ENCODE results near the gene RAB13.
"Not testable (repeated sequence)": the region's sequence is repeated elsewhere in the genome, so short reads cannot be mapped to it uniquely, and the experiment has no call there.

Gene RAB13

DNA sequence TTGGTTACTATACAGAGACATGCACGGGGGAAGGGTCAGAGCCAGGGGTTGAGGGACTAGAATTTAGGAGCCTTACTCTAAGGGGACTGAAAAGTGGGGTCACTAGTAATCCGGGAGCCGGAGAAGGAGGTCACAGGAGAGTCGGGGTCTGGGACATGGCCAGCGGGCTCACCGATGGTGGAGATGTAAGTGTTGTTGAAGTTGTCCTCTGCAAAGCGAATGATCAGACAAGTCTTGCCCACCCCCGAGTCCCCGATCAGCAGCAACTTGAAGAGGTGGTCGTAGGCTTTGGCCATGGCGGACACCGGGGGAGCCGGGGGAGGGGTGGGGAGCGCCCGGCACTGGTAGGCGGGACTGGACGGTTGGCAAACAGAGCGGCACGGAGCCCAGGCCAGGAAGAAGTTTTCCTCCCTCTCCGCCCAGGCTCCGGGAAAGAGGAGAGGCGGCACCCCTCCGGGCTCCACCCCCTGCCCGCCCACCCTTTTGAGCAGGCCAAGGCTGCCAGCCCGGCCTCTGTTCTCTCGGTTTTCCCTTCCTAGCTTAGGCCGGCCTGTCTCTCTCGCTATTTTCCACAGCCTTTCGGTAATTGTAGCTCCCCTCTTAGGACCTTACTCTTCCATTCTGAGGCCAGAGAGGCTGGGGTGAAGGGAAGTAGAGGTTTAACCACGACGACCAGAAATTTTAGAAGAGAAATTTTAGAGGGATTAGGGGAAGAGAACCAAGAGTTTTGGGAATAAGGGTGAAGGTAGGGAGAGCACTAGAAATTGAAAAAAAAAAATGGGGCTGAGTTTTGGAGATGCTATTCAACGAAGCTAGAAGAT lies at the start of gene RAB13:
Gene RAB13 (minus strand): TSS at position 399 of the 821 bp plus-strand sequence. CDS start 103 bp downstream, at position 296.
- peak; percentile 83 for DNase-seq (ENCODE audit: low read depth)

DNA sequence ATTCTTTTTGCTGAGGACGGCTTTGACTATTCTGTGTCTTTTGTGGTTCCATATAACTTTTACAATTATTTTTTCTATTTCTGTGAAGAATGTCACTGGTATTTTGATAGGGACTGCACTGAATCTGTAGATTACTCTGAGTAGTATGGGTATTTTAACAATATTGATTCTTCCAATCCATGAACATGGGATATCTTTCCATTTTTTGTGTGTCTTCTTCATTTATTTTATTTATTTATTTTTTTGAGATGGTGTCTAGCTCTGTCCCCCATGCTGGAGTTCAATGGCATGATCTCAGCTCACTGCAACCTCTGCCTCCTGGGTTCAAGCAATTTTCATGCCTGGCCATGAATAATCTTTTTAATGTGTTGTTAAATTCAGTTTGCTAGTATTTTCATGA lies 47.6 kb upstream of the RAB13 start:
- DNase-seq (ENCODE audit: low read depth) = not testable (repeated sequence)

DNA sequence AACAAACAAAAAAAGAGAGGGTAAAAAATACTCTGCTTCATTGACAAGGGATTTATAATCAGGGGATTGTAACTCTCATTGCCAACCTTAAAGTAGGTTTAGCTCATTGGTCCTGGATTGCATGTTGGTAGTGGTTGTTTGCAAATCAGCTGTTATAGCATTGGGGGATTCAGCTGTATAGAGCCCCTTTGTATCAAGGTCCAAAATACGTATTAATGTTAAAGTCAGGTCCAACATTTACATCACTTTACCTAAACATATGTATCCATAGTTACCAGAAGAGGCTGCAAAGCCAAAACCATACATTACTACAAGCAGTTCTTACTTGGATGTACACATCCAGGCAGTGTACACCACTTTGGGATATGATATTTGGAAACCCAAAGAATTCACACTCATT lies 33.8 kb upstream of the RAB13 start:
- no peak for DNase-seq (ENCODE audit: low read depth)

DNA sequence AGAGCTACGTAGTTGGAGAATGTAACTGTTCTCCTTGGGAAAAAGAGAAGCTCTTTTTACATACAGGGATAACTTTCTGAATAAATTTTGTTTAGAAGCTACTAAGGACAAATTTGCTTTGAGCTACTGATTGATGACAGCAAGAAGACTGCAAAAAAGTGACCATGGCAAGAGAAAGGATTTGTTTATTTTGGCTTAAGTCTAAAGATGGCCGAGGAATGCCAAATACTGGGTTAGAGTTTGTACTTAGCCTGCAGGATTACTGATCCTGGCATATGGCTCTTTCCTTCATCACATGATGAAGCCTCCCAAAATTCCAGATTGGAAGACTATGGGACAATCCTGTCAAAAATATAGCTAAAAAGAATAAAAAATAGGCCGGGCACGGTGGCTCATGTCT lies 33.1 kb upstream of the RAB13 start:
- DNase-seq (ENCODE audit: low read depth) = no peak

DNA sequence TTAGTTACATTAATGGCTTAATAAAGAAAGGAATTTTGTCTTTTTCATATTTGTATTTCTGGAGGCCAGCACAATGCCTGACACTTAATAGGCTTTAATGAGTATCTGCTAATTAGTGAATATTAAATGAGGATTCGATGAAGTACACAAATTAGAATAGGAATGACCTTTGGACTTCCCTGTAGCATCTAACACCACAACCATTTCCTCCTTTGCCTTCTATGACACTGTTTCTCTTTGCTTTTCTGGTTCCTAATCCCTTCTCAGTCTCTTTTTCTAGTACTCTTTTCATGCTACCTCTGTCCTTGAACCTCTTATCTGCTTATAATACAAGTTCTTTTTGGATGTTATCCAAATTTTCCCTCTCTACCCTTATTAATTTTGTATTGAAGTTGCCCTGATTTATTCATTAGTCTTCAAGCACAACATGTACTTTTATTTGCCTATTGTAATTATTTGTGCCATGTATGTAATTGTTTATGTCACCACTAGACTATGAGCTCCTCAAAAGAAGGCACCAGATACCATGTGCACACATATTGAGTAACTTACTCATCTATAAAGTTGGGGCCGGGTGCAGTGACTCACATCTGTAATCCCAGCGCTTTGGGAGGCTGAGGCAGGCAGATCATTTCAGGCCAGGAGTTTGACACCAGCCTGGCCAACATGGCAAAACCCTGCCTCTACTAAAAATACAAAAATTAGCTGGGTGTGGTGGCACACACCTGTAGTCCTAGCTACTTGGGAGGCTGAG lies 28.2 kb upstream of the RAB13 start:
- DNase-seq (ENCODE audit: low read depth) = peak; percentile 64

DNA sequence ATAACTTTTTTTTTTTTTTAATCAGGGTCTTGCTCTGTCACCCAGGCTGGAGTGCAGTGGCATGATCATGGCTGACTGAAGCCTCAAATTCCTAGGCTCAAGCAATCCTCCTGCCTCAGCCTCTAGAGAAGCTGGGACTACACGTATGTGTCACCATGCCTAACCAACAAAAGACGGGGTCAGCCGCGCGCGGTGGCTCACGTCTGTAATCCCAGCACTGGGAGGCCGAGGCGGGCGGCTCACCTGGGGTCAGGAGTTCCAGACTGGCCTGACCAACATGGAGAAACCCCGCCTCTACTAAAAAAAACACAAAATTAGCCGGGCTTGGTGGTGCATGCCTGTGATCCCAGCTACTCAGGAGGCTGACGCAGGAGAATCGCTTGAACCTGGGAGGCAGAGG lies 26.4 kb upstream of the RAB13 start:
- DNase-seq (ENCODE audit: low read depth) = not testable (repeated sequence)

DNA sequence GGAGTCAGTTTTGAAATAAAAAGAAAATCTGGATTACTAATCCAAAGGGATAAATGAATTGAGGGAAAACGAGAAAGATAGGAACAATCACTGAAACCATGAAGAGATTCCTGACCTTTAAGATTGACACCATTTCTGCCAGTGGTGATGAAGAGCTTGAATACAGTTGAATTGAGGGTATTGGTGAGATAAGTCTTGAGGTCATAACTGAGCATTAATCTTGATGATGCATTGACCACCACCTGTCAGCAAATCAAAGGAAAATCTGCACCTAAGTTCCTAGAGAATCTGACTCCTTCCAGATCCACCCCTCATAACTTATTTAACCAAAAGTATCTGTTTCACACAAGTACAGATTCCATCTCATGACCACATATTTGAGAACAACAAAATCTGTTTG lies 26.0 kb upstream of the RAB13 start:
- no peak for DNase-seq (ENCODE audit: low read depth)

DNA sequence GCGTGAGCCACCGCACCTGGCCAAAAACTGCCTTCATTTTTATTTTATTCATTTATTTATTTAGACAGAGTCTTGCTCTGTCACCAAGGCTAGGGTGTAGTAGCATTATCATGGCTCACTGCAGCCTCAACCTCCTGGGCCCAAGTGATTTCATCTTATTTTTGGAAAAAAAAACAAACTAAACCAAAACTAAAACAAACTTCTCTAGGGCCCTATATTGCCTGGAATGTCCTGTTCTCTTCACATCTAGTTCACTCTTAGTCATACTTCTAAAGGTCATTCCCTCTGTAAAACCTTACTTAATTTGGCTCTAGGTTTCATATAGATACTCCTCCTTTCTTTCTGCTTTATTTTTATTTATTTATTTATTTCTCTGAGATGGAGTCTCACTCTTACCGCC lies 20.0 kb upstream of the RAB13 start:
- peak; percentile 15 for DNase-seq (ENCODE audit: low read depth)

GRCh38 chr1:154000420-154000819 lies 14.3 kb upstream of the RAB13 start:
- no peak for DNase-seq (ENCODE audit: low read depth)

DNA sequence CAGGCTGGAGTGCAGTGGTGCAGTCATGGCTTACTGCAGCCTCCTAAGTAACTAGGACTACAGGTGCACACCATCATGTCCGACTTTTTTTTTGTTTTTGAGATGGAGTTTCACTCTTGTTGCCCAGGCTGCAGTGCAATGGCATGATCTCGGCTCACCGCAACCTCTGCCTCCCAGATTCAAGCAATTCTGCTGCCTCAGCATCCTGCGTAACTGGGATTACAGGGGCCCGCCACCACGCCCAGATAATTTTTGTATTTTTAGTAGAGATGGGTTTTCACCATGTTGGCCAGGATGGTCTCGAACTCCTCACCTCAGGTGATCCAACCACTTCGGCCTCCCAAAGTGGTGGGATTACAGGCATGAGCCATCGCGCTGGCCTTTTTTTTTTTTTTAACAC lies 10.7 kb upstream of the RAB13 start:
- not testable (repeated sequence) for DNase-seq (ENCODE audit: low read depth)

DNA sequence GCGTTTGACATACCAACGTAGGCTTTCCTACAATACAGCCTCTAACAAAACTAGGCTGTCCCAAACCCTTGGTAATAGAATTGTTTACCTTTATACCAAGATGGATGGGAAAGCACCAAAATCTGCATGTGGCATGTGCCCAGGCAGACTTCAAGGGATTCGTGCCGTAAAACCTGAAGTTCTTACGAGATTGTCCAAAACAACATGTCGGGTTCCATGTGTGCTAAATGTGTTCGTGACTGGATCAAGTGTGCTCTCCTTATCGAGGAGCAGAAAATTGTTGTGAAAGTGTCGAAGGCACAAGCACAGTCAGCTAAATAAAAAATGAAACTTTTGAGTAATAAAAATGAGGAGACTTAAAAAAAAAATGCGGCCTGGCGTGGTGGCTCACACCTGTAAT lies 9.5 kb upstream of the RAB13 start:
- DNase-seq (ENCODE audit: low read depth) = no peak

GRCh38 chr1:153995202-153995601 lies 9.1 kb upstream of the RAB13 start:
- no peak for DNase-seq (ENCODE audit: low read depth)

- no peak for DNase-seq (ENCODE audit: low read depth)
Observed at GRCh38 chr1:153991806-153992205, 5.7 kb upstream of the RAB13 start.

GRCh38 chr1:153991151-153991630 lies 5.1 kb upstream of the RAB13 start:
- DNase-seq (ENCODE audit: low read depth) = peak; percentile 49

- peak; percentile 97 for DNase-seq (ENCODE audit: low read depth)
Observed at GRCh38 chr1:153990468-153991150, 4.5 kb upstream of the RAB13 start, which contains the start of gene RPS27. RPS27 (plus strand) TSS chr1:153990762; CDS start chr1:153990797, 35 bp downstream.

GRCh38 chr1:153987621-153988020 lies 1.5 kb upstream of the RAB13 start:
- DNase-seq (ENCODE audit: low read depth) = no peak

DNA sequence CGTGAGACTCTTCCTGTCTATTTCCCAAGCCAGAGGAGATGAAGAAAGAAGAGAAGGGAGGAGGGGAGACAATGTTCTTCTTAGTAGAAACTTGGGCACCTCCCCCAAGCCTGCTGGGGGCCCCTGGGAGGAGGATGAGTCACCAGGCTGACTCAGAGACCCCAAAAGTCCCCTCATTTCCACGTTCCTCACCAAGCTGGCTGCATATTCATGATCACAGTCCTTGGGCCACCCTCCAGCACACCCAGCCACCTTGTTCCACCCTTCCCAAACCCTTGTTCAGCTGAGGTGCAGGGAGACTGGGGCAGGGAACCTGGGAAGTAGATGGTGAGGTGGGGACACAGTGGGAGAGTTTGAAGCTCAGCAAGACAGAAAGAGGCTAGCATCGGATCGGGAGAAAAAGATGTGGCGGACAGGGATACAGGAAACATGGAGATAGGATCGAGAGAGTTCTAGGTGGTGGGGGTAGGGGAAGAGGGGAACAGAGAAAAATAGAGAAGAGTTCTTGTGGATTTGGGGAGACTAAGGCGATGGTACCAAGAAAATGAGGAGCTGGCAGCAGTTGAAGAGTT lies 712 bp downstream of the RAB13 start:
- DNase-seq (ENCODE audit: low read depth) = peak; percentile 85

DNA sequence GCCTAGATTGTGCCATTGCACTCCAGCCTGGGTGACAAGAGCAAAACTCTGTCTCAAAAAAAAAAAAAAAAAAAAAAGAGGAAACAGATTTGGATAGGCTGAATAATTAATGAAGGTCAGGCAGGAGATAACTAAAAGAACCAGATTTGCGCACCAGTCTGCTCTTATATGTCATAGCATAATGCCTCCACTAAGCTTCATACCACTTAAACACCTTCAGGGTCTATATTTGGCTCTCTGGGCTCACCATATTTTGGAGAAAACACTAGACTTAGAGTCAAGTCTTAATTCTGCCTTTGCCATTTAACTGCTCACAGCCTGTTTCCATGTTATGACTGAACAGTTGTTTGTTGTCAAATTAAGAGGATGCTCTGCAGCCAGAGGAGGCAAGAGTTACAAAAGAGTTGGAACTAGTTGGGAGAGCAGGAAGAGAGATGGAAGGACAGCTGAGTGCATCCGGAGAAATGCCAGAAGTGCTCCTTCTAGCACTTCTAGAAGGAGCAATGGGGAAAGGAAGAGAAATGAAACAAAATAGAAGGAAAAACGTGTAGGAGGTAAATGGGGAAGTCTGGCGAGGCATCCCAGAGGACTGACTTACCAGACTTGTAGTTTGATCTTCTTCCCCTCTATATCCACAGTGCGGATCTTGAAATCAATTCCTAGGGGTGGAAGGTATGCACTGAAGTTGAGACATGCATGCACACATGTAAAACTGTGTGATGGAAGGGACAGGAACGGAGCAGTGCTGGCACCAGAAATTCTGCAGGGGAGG lies 1.8 kb downstream of the RAB13 start:
- no peak for DNase-seq (ENCODE audit: low read depth)

- DNase-seq (ENCODE audit: low read depth) = not testable (repeated sequence)
Observed at GRCh38 chr1:153981735-153982134, 4.4 kb downstream of the RAB13 start.

DNA sequence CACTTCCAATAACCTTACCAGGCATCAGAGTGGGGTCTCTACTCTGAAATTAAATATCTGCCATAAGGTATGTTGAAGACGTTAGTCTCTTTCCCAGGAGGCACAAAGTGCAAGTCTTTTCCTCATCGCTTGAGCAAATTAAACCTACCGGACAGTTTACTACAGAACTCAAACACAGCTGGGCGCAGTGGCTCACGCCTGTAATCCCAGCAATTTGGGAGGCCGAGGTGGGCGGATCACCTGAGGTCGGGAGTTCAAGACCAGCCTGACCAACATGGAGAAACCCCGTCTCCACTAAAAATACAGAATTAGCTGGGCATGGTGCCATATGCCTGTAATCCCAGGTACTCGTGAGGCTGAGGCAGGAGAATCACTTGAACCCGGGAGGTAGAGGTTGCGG lies 7.0 kb downstream of the RAB13 start:
- not testable (repeated sequence) for DNase-seq (ENCODE audit: low read depth)

- DNase-seq (ENCODE audit: low read depth) = peak; percentile 42
Observed at GRCh38 chr1:153978274-153978909, 7.7 kb downstream of the RAB13 start.
